GM18505 (cell line): Measurements from ENCODE around the gene KRTAP5-8.
"Not testable (repeated sequence)": the region's sequence is repeated elsewhere in the genome, so short reads cannot be mapped to it uniquely, and the experiment has no call there.

Experiments used
- ATAC-seq: cut with Tn5 transposase; IDR thresholded peaks from one replicate; pipeline ENCODE4 v1.9.1; 2021; ENCODE audit not compliant: unreplicated experiment
- POLR2A ChIP-seq: IDR thresholded peaks from 4 replicates; pipeline ENCODE4 v1.6.1; 2011; ENCODE audit warnings: borderline replicate concordance; ENCODE audit not compliant: insufficient read depth, insufficient read length; ENCODE audit errors: extremely low read depth

The KRTAP5-8 gene

GRCh38 chr11:71537977-71538665, at the start of gene KRTAP5-8:
Gene KRTAP5-8 (plus strand): TSS chr11:71538025. CDS start chr11:71538056, 31 bp downstream.
- ATAC-seq: not testable (repeated sequence)

- no peak for ATAC-seq
- TF ChIP-seq POLR2A: no peak
These were observed 49.0 kb upstream of the KRTAP5-8 start for GRCh38 chr11:71488681-71489270.

- no peak for ATAC-seq
- peak; percentile 25 for TF ChIP-seq POLR2A
These were observed 48.3 kb upstream of the KRTAP5-8 start for GRCh38 chr11:71489311-71490043.

GRCh38 chr11:71490044-71490730, 47.6 kb upstream of the KRTAP5-8 start:
- no peak for ATAC-seq
- TF ChIP-seq POLR2A: no peak

GRCh38 chr11:71490731-71491390, 47.0 kb upstream of the KRTAP5-8 start:
- TF ChIP-seq POLR2A: no peak
- ATAC-seq: no peak

GRCh38 chr11:71491531-71491930, 46.3 kb upstream of the KRTAP5-8 start:
- no peak for TF ChIP-seq POLR2A
- ATAC-seq: no peak

- TF ChIP-seq POLR2A: no peak
- no peak for ATAC-seq
These were observed 45.9 kb upstream of the KRTAP5-8 start for GRCh38 chr11:71491940-71492339.

- ATAC-seq: no peak
- TF ChIP-seq POLR2A: no peak
These were observed 42.3 kb upstream of the KRTAP5-8 start for GRCh38 chr11:71495286-71496230.

- ATAC-seq: no peak
- no peak for TF ChIP-seq POLR2A
These were observed 41.4 kb upstream of the KRTAP5-8 start for GRCh38 chr11:71496421-71496820.

- no peak for ATAC-seq
- no peak for TF ChIP-seq POLR2A
These were observed 39.7 kb upstream of the KRTAP5-8 start for GRCh38 chr11:71498091-71498490.

- TF ChIP-seq POLR2A: no peak
- no peak for ATAC-seq
These were observed 38.7 kb upstream of the KRTAP5-8 start for GRCh38 chr11:71499125-71499524.

GRCh38 chr11:71499546-71499945, 38.3 kb upstream of the KRTAP5-8 start:
- no peak for ATAC-seq
- no peak for TF ChIP-seq POLR2A
